GM19193 (cell line): ENCODE data around the gene PCCA.

Experiments
- POLR2A ChIP-seq: IDR thresholded peaks from 4 replicates; pipeline ENCODE4 v1.6.1; 2011; ENCODE audit not compliant: insufficient read depth, insufficient read length; ENCODE audit errors: extremely low read depth

The PCCA gene

DNA sequence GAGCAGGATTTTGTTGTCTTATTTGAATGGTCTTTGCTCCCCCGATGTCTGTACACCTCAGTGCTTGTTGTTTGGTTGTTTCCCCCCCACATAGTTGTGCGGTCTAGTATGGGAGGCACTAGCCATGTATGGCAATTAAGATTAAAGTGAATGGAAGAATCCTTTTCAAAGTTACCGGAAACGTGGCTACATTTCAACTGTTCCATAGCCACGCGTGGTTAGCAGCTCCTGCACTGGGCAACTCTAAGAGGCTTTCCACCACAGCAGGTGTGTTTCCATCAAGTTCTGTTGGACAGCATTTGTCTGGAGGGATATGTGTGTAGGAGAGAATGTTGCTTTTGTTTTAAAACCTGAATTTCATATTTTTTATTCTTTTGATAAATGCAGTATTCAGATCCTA lies 252.4 kb downstream of the PCCA start:
- no peak for TF ChIP-seq POLR2A

DNA sequence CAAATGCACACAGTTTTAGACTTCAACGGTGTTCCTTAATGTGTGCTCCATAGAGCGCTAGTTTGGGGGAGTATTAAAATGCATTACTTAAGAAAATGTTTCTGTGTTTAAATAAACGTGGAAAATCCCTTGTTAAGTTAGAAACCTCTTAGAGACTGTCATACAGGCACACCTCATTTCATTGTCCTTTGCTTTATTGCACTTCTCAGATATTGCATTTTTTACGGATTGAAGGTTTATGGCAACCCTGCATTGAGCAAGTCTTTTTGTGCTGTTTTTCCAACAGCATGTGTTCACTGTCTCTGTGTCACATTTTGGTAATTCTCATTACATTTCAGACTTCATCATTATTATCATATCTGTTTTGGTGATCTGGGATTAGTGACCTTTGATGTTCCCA lies 255.7 kb downstream of the PCCA start:
- TF ChIP-seq POLR2A, result no peak

GRCh38 chr13:100347968-100348367 lies 259.1 kb downstream of the PCCA start:
- no peak for TF ChIP-seq POLR2A

GRCh38 chr13:100349594-100349993 lies 260.7 kb downstream of the PCCA start:
- TF ChIP-seq POLR2A, result no peak

- TF ChIP-seq POLR2A, result no peak
Observed at GRCh38 chr13:100350601-100351000, 261.7 kb downstream of the PCCA start.

DNA sequence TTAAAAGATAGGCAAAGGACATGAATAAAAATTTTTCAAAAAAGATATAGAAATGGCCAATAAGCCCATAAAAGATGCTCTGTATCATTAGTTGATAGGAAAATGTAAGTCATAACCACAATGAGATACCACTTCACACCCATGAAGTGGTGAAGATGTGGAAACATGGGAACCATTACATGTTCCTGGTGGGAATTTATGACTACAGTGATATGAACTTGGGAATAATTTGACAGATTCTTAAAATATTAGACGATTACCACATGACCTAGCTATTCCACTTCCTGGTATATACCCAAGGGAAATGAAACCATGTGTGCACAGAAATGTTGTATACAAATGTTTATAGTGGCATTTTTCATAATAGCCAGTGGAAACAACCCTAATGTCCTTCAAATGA lies 267.5 kb downstream of the PCCA start:
- no peak for TF ChIP-seq POLR2A

DNA sequence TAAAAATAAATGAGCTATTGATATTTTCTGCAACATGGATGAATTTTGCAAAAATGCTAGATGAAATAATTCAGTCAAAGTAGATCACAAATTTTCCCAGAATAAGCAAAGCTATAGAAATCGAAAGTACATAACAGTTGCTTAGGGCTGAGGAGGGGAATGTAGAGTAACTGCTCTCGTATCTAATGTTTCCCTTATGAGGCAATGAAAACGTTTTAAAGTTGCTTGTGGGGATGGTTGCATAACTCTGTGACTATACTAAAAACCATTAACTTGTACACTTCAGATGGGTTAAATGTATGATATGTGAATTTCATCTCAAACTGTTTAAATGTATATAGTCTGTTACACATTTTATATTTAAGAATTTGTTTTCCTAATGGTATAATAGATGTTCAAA lies 268.0 kb downstream of the PCCA start:
- TF ChIP-seq POLR2A, result no peak

GRCh38 chr13:100357764-100358163 lies 268.9 kb downstream of the PCCA start:
- TF ChIP-seq POLR2A, result no peak

GRCh38 chr13:100361504-100361903 lies 272.6 kb downstream of the PCCA start:
- TF ChIP-seq POLR2A, result no peak

- no peak for TF ChIP-seq POLR2A
Observed at GRCh38 chr13:100362371-100362770, 273.5 kb downstream of the PCCA start.

GRCh38 chr13:100362781-100363180 lies 273.9 kb downstream of the PCCA start:
- TF ChIP-seq POLR2A, result no peak

GRCh38 chr13:100363285-100363711 lies 274.4 kb downstream of the PCCA start:
- TF ChIP-seq POLR2A, result no peak

- no peak for TF ChIP-seq POLR2A
Observed at GRCh38 chr13:100363874-100364273, 275.0 kb downstream of the PCCA start.

GRCh38 chr13:100364591-100364990 lies 275.7 kb downstream of the PCCA start:
- TF ChIP-seq POLR2A, result no peak

DNA sequence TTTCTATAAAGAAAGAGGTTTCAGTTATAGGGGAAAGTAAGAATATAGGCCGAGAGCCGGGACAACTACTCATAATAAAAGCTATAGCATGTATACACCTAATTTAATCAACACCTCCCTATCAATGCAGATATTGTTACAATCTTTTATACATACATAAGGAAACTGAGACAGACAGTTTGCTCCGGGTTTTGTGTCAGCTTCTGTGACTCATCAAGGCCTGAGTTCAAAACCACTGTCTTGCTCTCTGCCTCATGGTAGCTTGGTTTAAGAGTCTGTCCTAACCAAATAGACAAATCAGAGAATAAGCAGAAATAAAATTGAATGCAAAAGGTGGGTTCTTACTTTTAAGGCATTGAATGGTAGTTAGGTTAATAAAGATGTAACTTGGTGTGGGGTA lies 276.8 kb downstream of the PCCA start:
- TF ChIP-seq POLR2A, result no peak

GRCh38 chr13:100378533-100378932 lies 289.6 kb downstream of the PCCA start:
- no peak for TF ChIP-seq POLR2A

GRCh38 chr13:100381595-100382224 lies 292.8 kb downstream of the PCCA start:
- TF ChIP-seq POLR2A, result no peak
